ENCODE data around the gene LZTFL1.

The LZTFL1 gene

GRCh38 chr3:45793482-45794176, 48.3 kb downstream of the LZTFL1 start:
- H3K36me3 ChIP-seq (ENCODE audit: insufficient read depth, low read length), result no peaks in the 10 kb centered on the region
- no peak overlapping the region for H3K9ac ChIP-seq (ENCODE audit: low read depth, low read length)
- no peaks in the 10 kb centered on the region for H3K9me3 ChIP-seq (ENCODE audit: control insufficient read depth, insufficient read depth, low read length)
- no peaks in the 10 kb centered on the region for H3K4me1 ChIP-seq (ENCODE audit: insufficient read depth, low read length)

GRCh38 chr3:45792516-45793172, 49.3 kb downstream of the LZTFL1 start:
- Histone ChIP-seq H3K4me1 (ENCODE audit: insufficient read depth, low read length) (no peaks in the 10 kb centered on the region), H3K9ac (ENCODE audit: low read depth, low read length) (no peak overlapping the region), H3K36me3 (ENCODE audit: insufficient read depth, low read length) (no peaks in the 10 kb centered on the region), H3K9me3 (ENCODE audit: control insufficient read depth, insufficient read depth, low read length) (no peaks in the 10 kb centered on the region)

- Histone ChIP-seq H3K9ac (ENCODE audit: low read depth, low read length) (no peak overlapping the region), H3K36me3 (ENCODE audit: insufficient read depth, low read length) (no peaks in the 10 kb centered on the region), H3K9me3 (ENCODE audit: control insufficient read depth, insufficient read depth, low read length) (no peaks in the 10 kb centered on the region), H3K4me1 (ENCODE audit: insufficient read depth, low read length) (no peaks in the 10 kb centered on the region)
Observed at GRCh38 chr3:45792036-45792435, 49.9 kb downstream of the LZTFL1 start.

GRCh38 chr3:45790596-45790995, 51.3 kb downstream of the LZTFL1 start:
- no peaks in the 10 kb centered on the region for H3K9me3 ChIP-seq (ENCODE audit: control insufficient read depth, insufficient read depth, low read length)
- H3K4me1 ChIP-seq (ENCODE audit: insufficient read depth, low read length), result no peaks in the 10 kb centered on the region
- H3K36me3 ChIP-seq (ENCODE audit: insufficient read depth, low read length), result no peaks in the 10 kb centered on the region
- H3K9ac ChIP-seq (ENCODE audit: low read depth, low read length), result no peak overlapping the region

GRCh38 chr3:45789235-45789812, 52.6 kb downstream of the LZTFL1 start:
- Histone ChIP-seq H3K4me1 (ENCODE audit: insufficient read depth, low read length) (no peaks in the 10 kb centered on the region), H3K9ac (ENCODE audit: low read depth, low read length) (no peak overlapping the region), H3K9me3 (ENCODE audit: control insufficient read depth, insufficient read depth, low read length) (no peaks in the 10 kb centered on the region), H3K36me3 (ENCODE audit: insufficient read depth, low read length) (no peaks in the 10 kb centered on the region)

GRCh38 chr3:45787551-45787950, 54.4 kb downstream of the LZTFL1 start:
- H3K4me1 ChIP-seq (ENCODE audit: insufficient read depth, low read length), result no peaks in the 10 kb centered on the region
- no peaks in the 10 kb centered on the region for H3K9me3 ChIP-seq (ENCODE audit: control insufficient read depth, insufficient read depth, low read length)
- no peak overlapping the region for H3K9ac ChIP-seq (ENCODE audit: low read depth, low read length)
- no peaks in the 10 kb centered on the region for H3K36me3 ChIP-seq (ENCODE audit: insufficient read depth, low read length)

GRCh38 chr3:45786801-45787495, 55.0 kb downstream of the LZTFL1 start:
- Histone ChIP-seq H3K9me3 (ENCODE audit: control insufficient read depth, insufficient read depth, low read length) (no peaks in the 10 kb centered on the region), H3K4me1 (ENCODE audit: insufficient read depth, low read length) (no peaks in the 10 kb centered on the region), H3K9ac (ENCODE audit: low read depth, low read length) (no peak overlapping the region), H3K36me3 (ENCODE audit: insufficient read depth, low read length) (no peaks in the 10 kb centered on the region)

- no peaks in the 10 kb centered on the region for H3K36me3 ChIP-seq (ENCODE audit: insufficient read depth, low read length)
- H3K4me1 ChIP-seq (ENCODE audit: insufficient read depth, low read length), result no peaks in the 10 kb centered on the region
- H3K9ac ChIP-seq (ENCODE audit: low read depth, low read length), result no peak overlapping the region
Observed at GRCh38 chr3:45785605-45786150, 56.2 kb downstream of the LZTFL1 start.

GRCh38 chr3:45783667-45784066, 58.3 kb downstream of the LZTFL1 start:
- no peaks in the 10 kb centered on the region for H3K36me3 ChIP-seq (ENCODE audit: insufficient read depth, low read length)
- H3K9ac ChIP-seq (ENCODE audit: low read depth, low read length), result no peak overlapping the region
- no peaks in the 10 kb centered on the region for H3K9me3 ChIP-seq (ENCODE audit: control insufficient read depth, insufficient read depth, low read length)
- peaks cover 3% of the 10 kb centered on the region; the same call in 1 of the 2 replicates for H3K4me1 ChIP-seq (ENCODE audit: insufficient read depth, low read length)

More at GRCh38 chr3:45785605-45786150, 56.2 kb downstream of the LZTFL1 start:
- no peaks in the 10 kb centered on the region for H3K9me3 ChIP-seq (ENCODE audit: control insufficient read depth, insufficient read depth, low read length)

- Histone ChIP-seq H3K4me1 (ENCODE audit: insufficient read depth, low read length) (peaks cover 3% of the 10 kb centered on the region; the same call in 1 of the 2 replicates), H3K9ac (ENCODE audit: low read depth, low read length) (no peak overlapping the region)
Observed at GRCh38 chr3:45782381-45782780, 59.5 kb downstream of the LZTFL1 start.

GRCh38 chr3:45781841-45782240, 60.1 kb downstream of the LZTFL1 start:
- Histone ChIP-seq H3K4me1 (ENCODE audit: insufficient read depth, low read length) (peaks cover 3% of the 10 kb centered on the region; the same call in 1 of the 2 replicates), H3K9ac (ENCODE audit: low read depth, low read length) (no peak overlapping the region)

More at GRCh38 chr3:45782381-45782780, 59.5 kb downstream of the LZTFL1 start:
- Histone ChIP-seq H3K36me3 (ENCODE audit: insufficient read depth, low read length) (no peaks in the 10 kb centered on the region), H3K9me3 (ENCODE audit: control insufficient read depth, insufficient read depth, low read length) (no peaks in the 10 kb centered on the region)

GRCh38 chr3:45781271-45781670, 60.6 kb downstream of the LZTFL1 start:
- H3K36me3 ChIP-seq (ENCODE audit: insufficient read depth, low read length), result no peaks in the 10 kb centered on the region
- H3K9me3 ChIP-seq (ENCODE audit: control insufficient read depth, insufficient read depth, low read length), result no peaks in the 10 kb centered on the region
- no peak overlapping the region for H3K9ac ChIP-seq (ENCODE audit: low read depth, low read length)
- peaks cover 3% of the 10 kb centered on the region; the same call in 1 of the 2 replicates for H3K4me1 ChIP-seq (ENCODE audit: insufficient read depth, low read length)

More at GRCh38 chr3:45781841-45782240, 60.1 kb downstream of the LZTFL1 start:
- no peaks in the 10 kb centered on the region for H3K36me3 ChIP-seq (ENCODE audit: insufficient read depth, low read length)
- H3K9me3 ChIP-seq (ENCODE audit: control insufficient read depth, insufficient read depth, low read length), result no peaks in the 10 kb centered on the region

- peaks cover 3% of the 10 kb centered on the region; the same call in 1 of the 2 replicates for H3K4me1 ChIP-seq (ENCODE audit: insufficient read depth, low read length)
- H3K36me3 ChIP-seq (ENCODE audit: insufficient read depth, low read length), result no peaks in the 10 kb centered on the region
- H3K9ac ChIP-seq (ENCODE audit: low read depth, low read length), result no peak overlapping the region
- no peaks in the 10 kb centered on the region for H3K9me3 ChIP-seq (ENCODE audit: control insufficient read depth, insufficient read depth, low read length)
Observed at GRCh38 chr3:45779746-45780735, 61.9 kb downstream of the LZTFL1 start.
